NCI-H1694 (cell line): ENCODE results near the gene FXYD4.
A peak's percentile ranks its signal among the peaks of the same experiment; 100 is the strongest.

Experiments
- DNase-seq: peaks from one replicate; lab custom pipeline; 2025; lab: John Stamatoyannopoulos, UW

FXYD4 gene

GRCh38 chr10:43344051-43344450 is 27.4 kb upstream of the FXYD4 start:
- no peak for DNase-seq

GRCh38 chr10:43347997-43348396 is 23.4 kb upstream of the FXYD4 start:
- DNase-seq, result no peak

GRCh38 chr10:43348511-43349312 is 22.7 kb upstream of the FXYD4 start:
- DNase-seq, result peak; percentile 37

GRCh38 chr10:43350156-43350555 is 21.3 kb upstream of the FXYD4 start:
- no peak for DNase-seq

GRCh38 chr10:43350686-43351085 is 20.8 kb upstream of the FXYD4 start:
- no peak for DNase-seq

- DNase-seq, result no peak
Measured at GRCh38 chr10:43351301-43351700, 20.1 kb upstream of the FXYD4 start.

GRCh38 chr10:43352951-43353350 is 18.5 kb upstream of the FXYD4 start:
- no peak for DNase-seq

- no peak for DNase-seq
Measured at GRCh38 chr10:43353495-43354329, 17.7 kb upstream of the FXYD4 start.

- DNase-seq, result no peak
Measured at GRCh38 chr10:43354330-43354635, 17.2 kb upstream of the FXYD4 start.

- no peak for DNase-seq
Measured at GRCh38 chr10:43354879-43355380, 16.5 kb upstream of the FXYD4 start.

GRCh38 chr10:43355749-43356371 is 15.6 kb upstream of the FXYD4 start:
- no peak for DNase-seq

GRCh38 chr10:43360086-43360485 is 11.3 kb upstream of the FXYD4 start:
- no peak for DNase-seq

- DNase-seq, result no peak
Measured at GRCh38 chr10:43361547-43362190, 9.8 kb upstream of the FXYD4 start.

GRCh38 chr10:43362191-43362839 is 9.1 kb upstream of the FXYD4 start:
- DNase-seq, result peak; percentile 24

- DNase-seq, result no peak
Measured at GRCh38 chr10:43365001-43365400, 6.4 kb upstream of the FXYD4 start.

- DNase-seq, result no peak
Measured at GRCh38 chr10:43369921-43370320, 1.5 kb upstream of the FXYD4 start.

GRCh38 chr10:43370671-43371215 is 693 bp upstream of the FXYD4 start:
- no peak for DNase-seq

- no peak for DNase-seq
Measured at GRCh38 chr10:43372765-43373361, 1.4 kb downstream of the FXYD4 start.

- DNase-seq, result no peak
Measured at GRCh38 chr10:43373461-43373860, 2.0 kb downstream of the FXYD4 start.

- no peak for DNase-seq
Measured at GRCh38 chr10:43374194-43374593, 2.8 kb downstream of the FXYD4 start.

GRCh38 chr10:43375401-43376020 is 4.1 kb downstream of the FXYD4 start:
- DNase-seq, result no peak
